GM04503 (cell line): ENCODE data around the gene CEP55.
A peak's percentile ranks its signal among the peaks of the same experiment; 100 is the strongest.

Source experiments
- DNase-seq: peaks from one replicate; pipeline ENCODE4 v3.0.0-alpha.2; 2012; ENCODE audit warnings: low read depth

CEP55 gene

GRCh38 chr10:93469454-93469853 lies 27.0 kb upstream of the CEP55 start:
- no peak for DNase-seq

DNA sequence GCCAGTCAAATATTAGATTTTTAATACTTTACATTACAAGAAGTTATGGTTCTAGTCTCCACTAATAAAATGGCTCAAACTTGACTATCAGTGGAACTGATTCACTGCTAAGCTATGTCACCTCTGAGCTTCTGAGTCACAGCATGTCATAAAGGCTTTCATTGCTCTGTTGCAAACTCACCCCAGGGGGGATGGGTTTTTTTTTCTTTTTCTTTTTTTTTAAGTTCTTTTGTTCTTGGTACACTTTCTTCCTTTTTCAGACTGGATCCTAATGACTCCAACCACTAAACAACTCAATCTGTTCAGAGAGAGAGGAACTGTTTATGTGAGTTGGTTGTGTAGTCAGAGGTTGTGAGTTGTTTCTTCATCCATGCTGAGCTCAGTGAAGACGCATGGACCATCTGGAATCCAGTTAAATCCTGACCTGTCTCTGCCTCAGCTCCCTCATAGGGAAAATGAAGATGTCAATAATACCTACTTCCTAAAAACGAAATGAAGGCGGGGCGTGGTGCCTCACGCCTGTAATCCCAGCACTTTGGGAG lies 25.2 kb upstream of the CEP55 start:
- DNase-seq: peak; percentile 96

DNA sequence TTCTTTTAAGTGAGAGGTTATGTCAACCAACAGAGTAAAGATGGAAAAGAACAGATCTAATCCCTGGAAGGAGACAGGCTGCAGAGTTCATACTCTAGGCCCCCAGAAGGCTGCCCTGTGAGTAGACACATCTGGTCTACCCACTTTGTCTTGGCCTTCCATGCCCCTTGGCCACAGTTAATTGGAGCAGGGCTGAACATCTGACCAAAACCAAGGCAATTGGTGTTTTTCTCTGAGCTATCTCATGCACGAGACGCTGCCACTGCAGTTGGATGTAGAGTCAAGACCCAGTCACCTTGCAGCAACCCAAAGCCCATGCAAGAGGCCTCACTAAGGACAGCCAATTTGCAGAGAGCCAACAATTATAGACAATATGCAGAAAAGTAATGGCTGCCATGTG lies 23.3 kb upstream of the CEP55 start:
- no peak for DNase-seq

DNA sequence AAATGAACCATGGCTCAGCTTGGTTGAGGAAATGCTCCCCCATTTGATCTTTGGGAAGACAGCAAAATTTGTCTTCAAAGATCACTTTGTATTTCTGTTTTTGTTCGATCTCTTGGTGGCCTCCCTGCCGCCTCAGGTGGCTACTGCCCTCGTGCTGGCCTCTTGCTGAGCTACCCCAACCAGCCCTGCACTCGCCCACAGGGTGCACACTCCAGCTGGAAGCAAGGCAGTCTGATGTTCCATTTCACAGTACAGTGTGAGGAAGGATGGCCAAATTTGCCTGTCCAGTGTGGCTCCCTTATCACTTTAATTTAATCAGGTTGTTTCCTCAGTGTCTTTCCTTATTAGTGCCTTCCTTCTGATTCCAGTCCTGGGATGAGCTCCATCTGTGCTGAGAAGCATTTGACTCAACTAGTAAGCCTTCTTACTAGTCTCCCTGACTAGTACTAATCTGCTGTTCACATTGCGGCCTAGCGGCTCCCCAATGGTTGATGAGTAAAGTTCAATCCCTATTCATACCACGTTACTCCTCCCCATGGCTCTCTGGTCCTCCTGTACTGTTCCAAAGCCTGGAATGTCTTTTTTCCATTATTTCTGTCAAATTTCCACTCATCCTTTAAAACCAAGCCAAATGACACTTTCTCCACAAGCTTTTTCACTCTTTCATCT lies 22.5 kb upstream of the CEP55 start:
- DNase-seq: no peak

DNA sequence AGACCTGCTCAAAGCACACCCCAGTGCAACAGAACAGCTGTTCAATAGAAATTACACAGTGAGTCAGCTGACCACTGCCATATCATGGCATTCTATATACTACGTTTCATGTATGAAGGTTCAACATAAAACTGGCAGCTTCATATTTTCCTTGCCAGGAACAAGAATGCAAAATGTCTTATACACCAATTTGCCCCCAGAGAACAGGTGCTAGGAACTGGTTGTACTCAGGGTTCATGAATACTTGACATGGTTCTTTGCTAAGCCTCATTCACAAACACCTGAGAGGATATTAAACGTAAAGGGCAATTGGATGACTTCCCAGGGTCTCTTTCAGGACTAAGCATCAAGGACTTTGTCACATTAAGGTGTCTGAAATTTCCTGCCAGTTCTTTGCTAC lies 21.2 kb upstream of the CEP55 start:
- DNase-seq: no peak

DNA sequence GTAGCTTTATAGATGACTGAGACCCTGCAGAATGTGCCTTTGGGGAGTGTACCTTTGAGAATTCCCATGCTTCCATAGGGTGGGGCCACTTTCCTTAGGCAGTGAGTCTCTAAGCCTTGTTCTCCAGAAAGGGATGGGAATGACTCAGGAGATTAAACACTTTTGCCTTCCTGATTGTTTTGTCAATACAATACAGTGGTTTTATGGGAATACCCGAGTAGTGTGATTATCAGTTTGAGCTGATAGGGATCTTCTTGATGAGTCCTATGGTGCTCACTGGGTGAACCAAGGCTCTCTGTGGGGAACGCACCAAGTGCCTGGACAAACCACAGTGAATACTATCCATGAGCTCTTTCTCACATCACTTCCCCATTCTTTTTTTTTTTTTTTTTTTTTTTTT lies 20.5 kb upstream of the CEP55 start:
- DNase-seq: no peak

DNA sequence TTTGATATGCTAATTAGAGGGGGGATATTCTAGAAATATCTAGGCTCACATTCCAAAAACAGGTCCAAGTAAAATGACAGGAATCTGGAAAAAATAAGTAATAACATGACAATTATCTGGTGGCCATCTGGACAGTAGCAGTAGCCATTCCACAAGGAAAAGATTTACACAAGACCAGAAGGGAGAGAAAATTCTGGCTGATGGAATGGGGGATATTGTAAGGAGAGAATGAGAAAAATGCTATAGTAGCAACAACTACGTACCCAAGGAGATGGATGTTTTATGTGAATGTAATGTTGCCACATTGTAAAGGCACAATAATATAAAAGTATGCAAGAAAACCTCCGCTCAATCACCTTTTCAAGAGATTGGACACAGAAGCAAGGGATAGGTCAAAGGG lies 19.7 kb upstream of the CEP55 start:
- DNase-seq: no peak

DNA sequence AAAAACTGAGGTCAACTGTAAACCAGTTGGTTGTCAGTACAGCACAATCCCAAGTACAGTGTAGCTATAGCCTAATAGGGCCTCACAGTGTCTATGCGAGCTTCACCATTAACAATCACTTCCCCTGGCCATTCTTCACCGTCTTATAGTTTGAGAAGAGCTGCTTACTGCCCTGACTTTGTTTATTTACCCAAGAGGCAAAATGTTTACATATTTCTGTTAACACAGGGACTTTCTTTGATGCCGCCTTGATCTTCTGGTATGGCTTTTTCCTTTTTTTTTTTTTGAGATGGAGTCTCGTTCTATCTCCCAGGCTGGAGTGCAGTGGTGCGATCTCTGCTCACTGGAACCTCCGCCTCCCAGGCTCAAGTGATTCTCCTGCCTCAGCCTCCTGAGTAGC lies 17.5 kb upstream of the CEP55 start:
- DNase-seq: no peak

DNA sequence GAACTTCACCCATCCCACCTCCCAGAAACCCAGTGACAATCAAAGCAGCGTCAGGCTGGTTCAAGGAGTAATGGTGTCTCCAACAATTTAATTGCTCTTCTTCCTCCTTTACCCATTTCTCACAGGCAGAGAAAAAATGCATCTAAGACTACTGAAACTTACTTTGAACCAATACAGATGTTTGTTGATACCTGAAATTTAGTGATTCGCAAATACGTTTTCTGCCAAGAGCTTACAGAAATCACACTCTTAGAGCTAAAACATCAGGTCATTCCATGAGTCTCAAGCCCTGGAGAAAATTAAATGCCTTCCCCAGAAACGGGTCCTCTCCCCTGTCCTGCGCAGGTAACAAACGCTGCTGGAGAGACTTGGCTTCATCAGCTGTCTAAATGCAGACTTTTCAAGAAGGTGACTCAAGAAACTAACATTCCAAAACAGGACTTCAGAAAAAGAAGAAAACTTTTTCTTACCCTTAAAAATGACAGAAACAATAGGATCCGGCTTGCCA lies 14.7 kb upstream of the CEP55 start:
- DNase-seq: no peak

- peak; percentile 93 for DNase-seq
These were observed 14.1 kb upstream of the CEP55 start, which contains the start of gene MYOF for GRCh38 chr10:93482145-93482834. TSS of gene MYOF (minus strand) at chr10:93482334. CDS start at chr10:93482194, 140 bp downstream.

- DNase-seq: no peak
These were observed 10.7 kb upstream of the CEP55 start for GRCh38 chr10:93485690-93486089.

DNA sequence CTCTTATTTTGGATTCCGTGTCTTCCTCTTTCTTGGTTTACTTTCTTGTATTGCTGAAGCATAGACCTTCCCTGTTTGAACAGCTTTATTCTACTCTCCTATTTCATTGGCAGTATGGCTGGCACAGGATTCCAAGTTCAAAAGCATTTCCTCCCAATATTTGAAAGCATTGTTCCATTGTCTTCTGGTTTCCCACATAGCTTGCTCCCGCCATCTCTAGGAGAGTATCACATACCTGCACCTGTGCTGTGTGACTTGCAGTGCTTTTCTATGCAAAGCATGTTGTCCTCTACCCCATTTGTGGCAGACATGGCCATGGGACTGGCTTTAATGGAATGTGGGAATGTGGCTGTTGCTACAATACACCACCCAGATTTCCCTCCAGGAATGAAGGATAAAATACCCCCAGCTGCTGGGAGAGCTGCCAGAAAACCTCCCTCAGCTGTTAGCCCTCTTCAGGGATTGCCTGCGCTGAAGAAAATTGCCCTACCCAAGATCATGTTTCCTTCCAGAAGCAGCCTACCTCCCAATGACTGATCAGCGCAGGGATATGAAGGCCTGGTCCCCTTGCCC lies 7.4 kb upstream of the CEP55 start:
- no peak for DNase-seq

- no peak for DNase-seq
These were observed 4.8 kb upstream of the CEP55 start for GRCh38 chr10:93491602-93492121.

DNA sequence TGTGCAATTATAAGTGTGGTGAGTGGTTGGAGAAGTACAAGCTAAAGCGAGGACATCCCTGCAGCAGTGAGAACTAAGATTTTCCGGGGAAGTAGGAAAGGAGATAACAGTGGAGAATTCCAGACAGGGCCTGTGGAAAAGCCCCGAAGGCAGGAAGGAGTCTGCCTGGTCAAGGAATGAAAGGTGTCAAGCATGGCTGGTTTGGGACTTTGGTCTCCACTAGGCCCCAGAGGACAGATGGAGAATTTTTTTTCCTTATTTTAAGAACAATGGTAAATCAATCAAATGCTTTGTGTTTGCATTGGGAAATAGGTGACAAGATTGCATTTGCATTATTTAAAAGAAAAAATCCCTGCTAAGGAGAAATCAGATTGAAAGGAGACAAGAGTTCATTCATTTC lies 3.2 kb upstream of the CEP55 start:
- no peak for DNase-seq

DNA sequence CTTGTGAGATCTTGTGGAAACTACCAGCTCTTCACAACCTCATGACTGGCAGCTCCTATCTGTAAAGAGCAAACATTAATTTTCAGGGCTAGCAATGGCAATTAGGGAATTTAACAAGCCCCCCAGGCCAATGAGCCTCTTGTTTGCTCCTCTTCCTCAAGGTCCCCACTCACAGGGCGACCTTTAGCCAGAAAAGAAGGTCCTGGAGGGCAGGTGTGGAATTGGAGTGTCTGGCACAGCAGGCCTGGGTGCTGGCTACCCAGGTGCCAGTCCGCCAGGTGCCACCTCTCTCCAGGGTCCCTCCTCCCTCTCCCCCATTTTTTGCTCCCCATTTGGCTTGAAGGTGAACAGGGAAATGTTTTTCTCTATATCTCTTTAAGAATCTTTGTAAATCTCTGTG lies 1.9 kb upstream of the CEP55 start:
- no peak for DNase-seq

DNA sequence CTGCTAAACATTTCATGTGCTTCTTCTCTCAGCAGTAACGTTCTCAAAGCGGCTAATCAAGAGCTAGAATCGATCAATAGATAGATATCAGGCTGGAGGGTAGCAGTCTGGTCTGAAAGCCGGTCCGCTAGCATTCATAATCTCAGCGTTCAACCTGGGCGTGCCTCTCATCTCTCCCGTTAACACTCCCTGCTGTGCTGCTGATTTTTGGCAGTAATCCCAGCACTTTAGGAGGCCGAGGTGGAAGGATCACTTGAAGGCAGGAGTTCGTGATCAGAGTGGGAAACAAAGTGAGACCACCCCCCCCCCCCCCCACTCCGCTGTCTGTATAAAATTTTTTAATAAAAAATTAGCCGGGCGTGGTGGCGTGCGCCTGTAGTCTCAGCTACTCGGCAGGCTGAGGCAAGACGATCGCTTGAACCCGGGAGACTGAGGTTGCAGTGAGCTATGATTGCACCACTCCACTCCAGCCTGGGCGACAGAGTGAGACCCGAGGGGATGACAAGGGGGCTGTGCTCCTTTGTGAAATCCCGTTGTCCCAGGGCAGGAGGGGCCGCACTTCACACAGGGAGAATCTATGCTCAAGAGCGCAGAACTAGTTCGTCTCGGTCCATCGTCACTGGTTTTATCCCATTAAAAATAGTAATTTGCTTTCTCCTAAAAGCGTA lies 624 bp upstream of the CEP55 start:
- no peak for DNase-seq

DNA sequence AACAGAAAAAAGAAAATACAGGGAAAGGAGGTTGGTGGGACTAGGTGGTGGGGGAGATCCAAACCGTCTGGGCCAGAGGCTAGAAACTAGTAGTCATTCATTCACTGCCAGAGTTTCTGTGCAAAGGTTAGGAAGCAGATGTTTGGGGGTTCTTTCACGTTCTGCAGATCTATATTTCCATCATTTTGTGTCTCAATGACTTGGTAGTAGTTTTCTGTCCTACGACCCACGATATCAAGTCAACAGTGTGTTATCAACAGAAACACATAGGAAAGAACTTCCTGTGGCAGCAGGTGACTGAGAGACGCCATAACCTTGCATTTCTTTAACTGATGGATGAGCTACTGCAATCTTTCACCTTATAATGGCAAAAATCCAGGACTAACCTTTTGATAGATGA lies 1.8 kb downstream of the CEP55 start:
- no peak for DNase-seq

DNA sequence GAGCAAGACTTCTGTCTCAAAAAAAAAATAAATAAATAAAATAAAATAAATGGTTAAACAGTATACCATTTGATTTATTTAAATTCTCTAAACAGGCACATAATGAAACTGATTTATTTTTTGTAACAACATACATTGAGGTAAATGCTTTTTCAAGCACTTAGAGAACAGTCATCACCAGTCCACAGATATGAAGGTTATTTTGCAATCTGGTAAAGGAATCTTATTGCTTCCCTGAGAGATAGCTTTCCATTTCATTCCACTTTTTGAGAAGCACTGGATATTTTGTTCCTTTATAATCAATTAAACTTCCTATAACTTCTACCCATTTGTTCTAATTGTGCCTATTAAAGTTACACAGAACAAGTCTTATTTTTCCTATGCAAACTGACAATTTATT lies 5.2 kb downstream of the CEP55 start:
- no peak for DNase-seq

DNA sequence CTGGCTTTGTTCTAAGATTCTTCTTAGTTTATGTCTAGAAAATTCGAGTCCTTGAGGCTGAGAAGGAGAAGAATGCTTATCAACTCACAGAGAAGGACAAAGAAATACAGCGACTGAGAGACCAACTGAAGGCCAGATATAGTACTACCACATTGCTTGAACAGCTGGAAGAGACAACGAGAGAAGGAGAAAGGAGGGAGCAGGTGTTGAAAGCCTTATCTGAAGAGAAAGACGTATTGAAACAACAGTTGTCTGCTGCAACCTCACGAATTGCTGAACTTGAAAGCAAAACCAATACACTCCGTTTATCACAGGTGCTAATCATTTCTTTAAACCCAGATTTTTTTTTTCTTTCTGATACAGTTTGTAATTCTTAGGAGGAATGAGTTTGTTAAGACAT lies 6.7 kb downstream of the CEP55 start:
- DNase-seq: no peak

DNA sequence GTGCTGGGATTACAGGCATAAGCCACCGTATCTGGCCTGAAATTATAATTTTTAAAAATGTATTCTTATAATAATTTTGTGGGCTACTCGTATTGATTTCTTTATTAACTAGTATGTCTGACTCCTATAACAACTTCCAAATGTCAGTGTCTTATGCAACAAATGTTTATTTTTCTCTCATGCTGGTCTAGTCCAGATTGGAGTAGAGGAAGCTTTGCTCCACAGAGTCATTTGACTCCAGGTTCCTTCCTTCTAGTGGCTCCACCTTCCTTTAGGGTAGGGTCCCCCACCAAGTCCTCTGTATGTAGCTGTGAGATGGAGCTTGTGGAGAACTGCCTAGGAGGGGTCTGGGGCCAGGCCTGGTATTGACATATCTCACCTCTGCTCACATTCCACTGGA lies 8.7 kb downstream of the CEP55 start:
- DNase-seq: no peak

DNA sequence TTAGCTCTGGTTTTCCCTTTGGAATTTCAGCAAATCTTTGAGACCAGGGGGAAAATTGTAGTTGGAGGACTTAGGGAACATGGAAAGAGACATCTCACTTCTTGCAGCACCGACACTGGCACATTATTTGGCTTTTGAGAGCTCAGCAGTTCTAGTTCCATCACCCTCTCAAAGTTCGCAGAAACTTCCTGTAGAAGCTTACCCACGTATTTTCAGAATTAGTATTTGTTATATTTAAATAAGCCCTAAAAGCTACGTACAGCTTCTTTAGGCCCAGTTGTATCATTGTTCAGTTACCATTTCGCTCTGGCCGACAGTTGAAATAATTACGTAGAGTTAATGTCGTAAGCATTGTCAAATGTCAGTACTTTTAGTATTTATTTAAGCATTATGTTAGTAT lies 13.4 kb downstream of the CEP55 start:
- no peak for DNase-seq

DNA sequence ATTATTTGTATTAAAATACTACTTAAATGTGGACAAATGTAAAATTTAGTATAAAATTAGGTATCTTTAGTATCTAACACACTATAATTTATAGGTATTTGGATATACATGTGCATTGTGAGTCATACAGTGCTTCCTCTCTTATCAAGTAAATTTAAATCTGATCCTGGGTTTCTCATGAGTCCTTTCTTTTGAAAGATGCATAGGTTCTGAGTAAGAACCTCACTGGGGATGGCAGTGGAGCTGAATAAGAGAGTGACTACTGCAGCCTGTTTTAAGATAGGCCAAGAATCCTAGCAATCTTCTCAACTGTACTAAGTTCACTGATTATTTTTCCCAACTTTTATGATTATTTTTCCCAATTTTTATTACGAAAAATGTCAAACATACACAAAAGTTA lies 16.2 kb downstream of the CEP55 start:
- DNase-seq: no peak
